Subcutaneous abdominal adipose tissue (tissue), 5 donors: Measurements from ENCODE around the gene DDX23.

ENCODE experiments used
- H3K27ac ChIP-seq: one replicate; pipeline ENCODE4 v1.7.0; 2013; ENCODE audit warnings: low read depth, mild to moderate bottlenecking, inconsistent platforms, low read length, moderate library complexity
- H3K27me3 ChIP-seq, 5 donors: one replicate each; pipeline ENCODE4 v1.7.0; 2013; ENCODE audit warnings: low read length in 5 of 5, inconsistent platforms in 1 of 5; ENCODE audit not compliant: control insufficient read depth in 5 of 5, insufficient read depth in 4 of 5
- H3K36me3 ChIP-seq, 5 donors: one replicate each; pipeline ENCODE4 v1.7.0; 2013; ENCODE audit warnings: low read length in 5 of 5; ENCODE audit not compliant: control insufficient read depth in 5 of 5, insufficient read depth in 5 of 5
- H3K4me1 ChIP-seq, 5 donors: one replicate each; pipeline ENCODE4 v1.7.0; 2013; ENCODE audit warnings: low read length in 5 of 5, mild to moderate bottlenecking in 3 of 5, moderate library complexity in 1 of 5; ENCODE audit not compliant: control insufficient read depth in 5 of 5, insufficient read depth in 5 of 5
- H3K4me3 ChIP-seq, 5 donors: one replicate each; pipeline ENCODE4 v1.7.0; 2013; ENCODE audit warnings: low read length in 5 of 5, low read depth in 1 of 5
- H3K9ac ChIP-seq, 5 donors: one replicate each; pipeline ENCODE4 v1.7.0; 2013; ENCODE audit warnings: low read length in 5 of 5, mild to moderate bottlenecking in 4 of 5, moderate library complexity in 3 of 5
- H3K9me3 ChIP-seq, 5 donors: one replicate each; pipeline ENCODE4 v1.7.0; 2013; ENCODE audit warnings: low read length in 5 of 5; ENCODE audit not compliant: control insufficient read depth in 5 of 5
- donor health status: healthy.
- donor health status: healthy.
- donor health status: healthy.
- donor health status: healthy.
- donor health status: healthy.

Gene DDX23

GRCh38 chr12:48811437-48812090, 40.4 kb downstream of the DDX23 start:
- no peak overlapping the region for H3K4me3 ChIP-seq
- peaks cover 3 to 32% (median 22%) of the 10 kb centered on the region in 5 donors for H3K4me1 ChIP-seq
- H3K9ac ChIP-seq = no peak overlapping the region
- no peaks in the 10 kb centered on the region for H3K36me3 ChIP-seq
- H3K27me3 ChIP-seq = no peaks in the 10 kb centered on the region
- H3K27ac ChIP-seq = no peak overlapping the region
- H3K9me3 ChIP-seq = no peaks in the 10 kb centered on the region

- Histone ChIP-seq H3K4me1 (peaks cover 3 to 26% (median 17%) of the 10 kb centered on the region in 5 donors), H3K27me3 (no peaks in the 10 kb centered on the region), H3K9me3 (no peaks in the 10 kb centered on the region), H3K4me3 (no peak overlapping the region), H3K36me3 (no peaks in the 10 kb centered on the region), H3K27ac (no peak overlapping the region), H3K9ac (no peak overlapping the region)
Measured at GRCh38 chr12:48810903-48811431, 41.0 kb downstream of the DDX23 start.

DNA sequence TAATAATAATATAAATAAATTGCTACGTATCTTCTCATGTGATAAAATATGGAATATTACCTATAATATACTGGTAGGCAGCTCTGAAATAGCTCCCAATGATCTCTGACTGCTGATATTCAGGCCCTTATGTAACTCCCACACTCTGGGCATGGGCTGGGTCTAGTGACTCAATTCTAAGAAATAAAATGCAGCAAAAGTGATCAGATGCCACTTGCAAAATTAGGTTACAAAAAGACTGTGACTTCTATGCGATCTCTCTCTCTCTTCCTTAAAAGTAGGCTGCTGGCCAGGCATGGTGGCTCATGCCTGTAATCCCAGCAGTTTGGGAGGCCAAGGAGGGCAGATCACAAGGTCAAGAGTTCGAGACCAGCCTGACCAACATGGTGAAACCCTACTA, 44.0 kb downstream of the DDX23 start:
- H3K9me3 ChIP-seq = no peaks in the 10 kb centered on the region
- H3K4me1 ChIP-seq = no peaks in the 10 kb centered on the region
- H3K4me3 ChIP-seq = no peak overlapping the region
- H3K36me3 ChIP-seq = no peaks in the 10 kb centered on the region
- no peak overlapping the region for H3K9ac ChIP-seq
- H3K27me3 ChIP-seq = no peaks in the 10 kb centered on the region
- no peak overlapping the region for H3K27ac ChIP-seq

DNA sequence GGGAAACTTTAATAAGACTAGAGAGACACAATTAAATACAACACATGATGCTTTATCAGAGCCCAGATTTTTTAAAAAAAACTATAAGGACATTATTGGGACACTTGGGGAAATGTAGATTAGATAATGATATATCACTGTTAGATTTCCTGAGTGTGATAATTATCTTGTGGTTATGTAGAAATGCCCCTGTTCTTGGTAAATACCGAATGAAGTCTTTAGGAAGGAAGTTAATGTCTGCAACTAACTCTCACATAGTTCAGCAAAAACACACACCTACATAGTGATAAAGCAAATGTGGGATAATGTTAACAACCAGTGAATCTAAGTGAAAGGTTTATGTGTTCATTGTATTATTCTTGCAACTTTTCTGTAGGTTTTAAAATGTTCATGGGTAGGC, 48.3 kb downstream of the DDX23 start:
- Histone ChIP-seq H3K4me1 (no peaks in the 10 kb centered on the region), H3K4me3 (no peak overlapping the region), H3K9ac (no peak overlapping the region), H3K9me3 (no peaks in the 10 kb centered on the region), H3K36me3 (no peaks in the 10 kb centered on the region), H3K27me3 (peaks cover 6 to 12% (median 9%) of the 10 kb centered on the region in 5 donors), H3K27ac (no peak overlapping the region)

DNA sequence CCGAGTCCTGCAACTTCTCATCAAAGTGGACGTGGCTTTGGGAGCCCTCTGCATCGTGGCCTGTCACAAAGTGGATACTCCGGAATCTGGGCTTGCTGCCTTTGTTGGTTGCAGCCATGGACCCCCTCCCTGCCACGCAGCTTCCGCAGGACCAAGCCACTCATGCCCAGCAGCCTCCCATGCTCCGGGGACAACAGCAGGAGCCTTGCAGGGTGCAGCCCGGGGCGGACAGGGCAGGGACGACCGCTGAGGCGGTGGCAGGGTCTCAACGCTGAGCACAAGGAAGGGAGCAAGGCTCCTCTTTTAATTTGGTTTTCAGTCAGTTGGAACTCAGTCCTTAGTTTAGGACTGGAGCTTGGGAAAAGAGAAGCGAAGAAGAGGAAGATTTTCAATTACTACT, 51.0 kb downstream of the DDX23 start:
- no peaks in the 10 kb centered on the region for H3K36me3 ChIP-seq
- no peak overlapping the region for H3K9ac ChIP-seq
- no peaks in the 10 kb centered on the region for H3K9me3 ChIP-seq
- H3K4me3 ChIP-seq = no peak overlapping the region
- peaks cover 0 to under 1% (median 0%) of the 10 kb centered on the region in 5 donors for H3K4me1 ChIP-seq
- peaks cover 6 to 12% (median 9%) of the 10 kb centered on the region in 5 donors for H3K27me3 ChIP-seq
- H3K27ac ChIP-seq = no peak overlapping the region

DNA sequence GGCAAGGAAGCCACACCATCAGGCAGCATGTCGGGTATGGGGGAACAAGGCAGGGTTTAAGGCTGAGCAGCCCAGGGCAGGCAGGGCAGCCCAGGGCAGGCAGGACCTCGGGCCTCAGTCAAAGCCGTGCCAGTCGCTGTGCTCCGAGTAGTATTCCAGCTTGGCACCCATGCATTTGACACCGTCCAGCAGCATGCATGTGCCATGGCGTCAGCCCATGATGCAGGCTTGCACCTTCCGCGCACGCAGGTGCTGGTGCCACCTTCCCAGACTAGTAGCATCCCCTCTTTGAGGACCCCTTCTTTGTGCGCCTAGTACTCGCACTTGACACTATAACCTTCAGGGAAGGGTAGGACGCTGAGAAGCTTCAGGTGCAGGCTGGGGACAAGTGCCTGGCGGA, 51.5 kb downstream of the DDX23 start:
- H3K36me3 ChIP-seq = no peaks in the 10 kb centered on the region
- H3K4me3 ChIP-seq = no peak overlapping the region
- H3K9me3 ChIP-seq = no peaks in the 10 kb centered on the region
- H3K4me1 ChIP-seq = peaks cover 0 to 5% (median 2%) of the 10 kb centered on the region in 5 donors
- H3K27ac ChIP-seq = no peak overlapping the region
- no peak overlapping the region for H3K9ac ChIP-seq
- peaks cover 6 to 12% (median 9%) of the 10 kb centered on the region in 5 donors for H3K27me3 ChIP-seq

GRCh38 chr12:48796976-48797375, 55.0 kb downstream of the DDX23 start:
- Histone ChIP-seq H3K4me3 (no peak overlapping the region), H3K9me3 (no peaks in the 10 kb centered on the region), H3K27me3 (peaks cover 6 to 12% (median 9%) of the 10 kb centered on the region in 5 donors), H3K36me3 (no peaks in the 10 kb centered on the region), H3K9ac (no peak overlapping the region), H3K27ac (no peak overlapping the region), H3K4me1 (peaks cover 0 to 6% (median 2%) of the 10 kb centered on the region in 5 donors)

DNA sequence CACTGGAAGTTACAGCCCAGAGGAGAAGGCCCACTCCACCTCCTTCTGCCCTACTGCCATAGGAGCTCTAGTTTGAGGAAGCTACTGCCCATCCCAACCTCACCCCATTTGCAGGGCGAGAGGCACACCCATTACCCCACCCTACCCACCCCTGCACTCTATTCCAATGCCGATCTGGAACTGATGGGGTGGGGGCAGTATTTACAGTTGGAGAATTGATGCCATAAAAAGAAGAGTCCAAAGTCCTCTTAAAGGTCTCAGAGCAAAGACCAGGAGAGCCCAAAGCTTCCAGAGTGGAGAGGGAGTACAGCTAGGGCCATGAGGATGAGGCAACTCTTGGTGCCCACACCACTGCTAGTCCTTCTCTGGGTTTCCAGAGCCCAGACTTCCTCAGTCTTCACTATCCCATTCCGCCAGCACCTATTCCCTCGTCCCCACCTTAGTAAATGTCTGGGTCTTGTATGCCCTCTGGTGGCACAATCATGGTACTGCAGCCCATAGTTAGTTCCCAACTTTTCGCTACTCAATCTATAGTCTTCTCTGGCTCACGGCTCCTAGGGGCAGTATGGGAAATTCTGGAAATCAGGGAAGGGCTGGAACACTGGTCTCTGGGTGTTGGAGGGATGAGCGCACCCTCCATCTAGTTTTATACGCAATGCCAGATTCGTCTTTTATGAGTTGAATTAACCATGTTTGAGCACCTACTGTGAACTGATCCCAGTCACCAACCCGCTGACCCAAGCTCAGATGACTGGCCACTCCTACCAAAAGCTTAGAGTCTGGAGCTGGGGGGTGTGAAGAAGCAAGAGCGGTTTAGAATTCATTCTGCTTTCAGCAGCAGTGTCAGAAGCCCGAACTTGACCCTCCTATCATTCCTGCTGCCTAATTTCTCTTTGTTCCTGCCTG, 56.2 kb downstream of the DDX23 start:
- H3K27ac ChIP-seq = no peak overlapping the region
- peaks cover 3 to 9% (median 8%) of the 10 kb centered on the region in 5 donors for H3K27me3 ChIP-seq
- H3K9ac ChIP-seq = no peak overlapping the region
- no peaks in the 10 kb centered on the region for H3K36me3 ChIP-seq
- no peak overlapping the region for H3K4me3 ChIP-seq
- no peaks in the 10 kb centered on the region for H3K9me3 ChIP-seq
- H3K4me1 ChIP-seq = peaks cover 0 to 6% (median 2%) of the 10 kb centered on the region in 5 donors

- peaks cover 0 to 4% (median 0%) of the 10 kb centered on the region in 5 donors for H3K27me3 ChIP-seq
- no peaks in the 10 kb centered on the region for H3K9me3 ChIP-seq
- peaks cover 0 to 8% (median 3%) of the 10 kb centered on the region in 5 donors for H3K4me1 ChIP-seq
- H3K36me3 ChIP-seq = no peaks in the 10 kb centered on the region
- H3K9ac ChIP-seq = no peak overlapping the region
- no peak overlapping the region for H3K27ac ChIP-seq
- H3K4me3 ChIP-seq = no peak overlapping the region
Measured at GRCh38 chr12:48794870-48795269, 57.1 kb downstream of the DDX23 start.

GRCh38 chr12:48793696-48794095, 58.3 kb downstream of the DDX23 start:
- Histone ChIP-seq H3K9me3 (no peaks in the 10 kb centered on the region), H3K27ac (no peak overlapping the region), H3K4me1 (peaks cover 0 to 14% (median 6%) of the 10 kb centered on the region in 5 donors), H3K36me3 (no peaks in the 10 kb centered on the region), H3K9ac (no peak overlapping the region), H3K27me3 (no peaks in the 10 kb centered on the region), H3K4me3 (no peak overlapping the region)
